ENCODE measurements around the gene ADI1.
"Not testable (repeated sequence)": the region's sequence is repeated elsewhere in the genome, so short reads cannot be mapped to it uniquely, and the experiment has no call there.

Gene ADI1

GRCh38 chr2:3461801-3462492 lies 57.4 kb downstream of the ADI1 start:
- DNase-seq: peak; percentile 57

- no peak for DNase-seq
Observed at GRCh38 chr2:3460831-3461800, 58.2 kb downstream of the ADI1 start.

GRCh38 chr2:3460156-3460555 lies 59.2 kb downstream of the ADI1 start:
- DNase-seq: no peak

GRCh38 chr2:3459185-3460015 lies 59.9 kb downstream of the ADI1 start:
- peak; percentile 20 for DNase-seq

GRCh38 chr2:3458396-3459184 lies 60.7 kb downstream of the ADI1 start:
- DNase-seq: no peak

GRCh38 chr2:3457524-3458395 lies 61.6 kb downstream of the ADI1 start:
- DNase-seq: no peak

- DNase-seq: no peak
Observed at GRCh38 chr2:3456125-3456524, 63.2 kb downstream of the ADI1 start.

- no peak for DNase-seq
Observed at GRCh38 chr2:3454802-3455201, 64.5 kb downstream of the ADI1 start.

GRCh38 chr2:3454005-3454404 lies 65.3 kb downstream of the ADI1 start:
- not testable (repeated sequence) for DNase-seq

GRCh38 chr2:3453190-3453999 lies 65.9 kb downstream of the ADI1 start:
- DNase-seq: no peak

GRCh38 chr2:3451926-3452671 lies 67.2 kb downstream of the ADI1 start:
- no peak for DNase-seq

- no peak for DNase-seq
Observed at GRCh38 chr2:3451169-3451568, 68.2 kb downstream of the ADI1 start.

- no peak for DNase-seq
Observed at GRCh38 chr2:3450385-3451010, 68.8 kb downstream of the ADI1 start.

GRCh38 chr2:3449936-3450335 lies 69.4 kb downstream of the ADI1 start:
- DNase-seq: no peak

- DNase-seq: no peak
Observed at GRCh38 chr2:3449086-3449485, 70.2 kb downstream of the ADI1 start.

GRCh38 chr2:3448441-3448911 lies 70.9 kb downstream of the ADI1 start:
- not testable (repeated sequence) for DNase-seq

- DNase-seq: no peak
Observed at GRCh38 chr2:3447789-3448317, 71.5 kb downstream of the ADI1 start.
